HepG2 (cell line): ENCODE measurements around the gene ARHGDIG. TPM values are rescaled to one million over a fixed set of nuclear protein-coding genes. Genes with fewer than 3 reads are reported as not detected.

ENCODE experiments used
- ATAC-seq: fragments of 200-7000 bp; cut with Tn5 transposase; 3 replicates; pipeline ENCODE4 v1.9.1; 2020; ENCODE audit warnings: mild to moderate bottlenecking, moderate library complexity
- BruUV-seq: library from RNA; stranded (reverse); fragments of 400-500 nt; replicated peaks from 2 replicates; lab custom pipeline; 2021; lab: Mats Ljungman, UMichigan
- CTCF ChIA-PET: fragments of 300-600 bp; formaldehyde crosslinking; extraction: SDS; loops from one replicate; lab custom pipeline; 2021; ENCODE audit warnings: low total read pairs, inconsistent platforms, low intra/inter-chr PET ratio; lab: Yijun Ruan, JAX
- POLR2A ChIA-PET: fragments of 350-600 bp; sonication (Branson Sonifier 250); formaldehyde crosslinking; loops from one replicate; lab custom pipeline; 2020; ENCODE audit warnings: antibody characterized with exemption, inconsistent platforms; lab: Yijun Ruan, JAX
- DNase-seq: peaks from one replicate; pipeline ENCODE4 v3.0.0-alpha.2; 2015; ENCODE audit warnings: low spot score
- FAIRE-seq: peaks from 3 replicates; lab custom pipeline; 2011; peaks lifted over from hg19 to GRCh38; lab: Jason Lieb, UNC
- H2AFZ ChIP-seq: one replicate; pipeline ENCODE4 v1.6.1; 2011; ENCODE audit warnings: low read length, inconsistent platforms
- H3K27ac ChIP-seq: fragments of 300-600 bp; 3 replicates; pipeline ENCODE4 v1.8.0; 2011; ENCODE audit warnings: mixed run types, mild to moderate bottlenecking, mixed read lengths, low read length, inconsistent platforms; ENCODE audit not compliant: insufficient read depth; ENCODE audit errors: extremely low read length
- H3K27me3 ChIP-seq, 2 experiments: fragments of 200-600 bp in 1 of 2; 2 replicates in 1 of 2; 3 replicates in 1 of 2; pipeline versions ENCODE4 v1.6.0 to v1.8.0; 2011; ENCODE audit warnings: low read length in 2 of 2, mild to moderate bottlenecking in 2 of 2, moderate library complexity in 2 of 2, inconsistent platforms in 1 of 2; ENCODE audit not compliant: insufficient read depth in 2 of 2, control insufficient read depth in 1 of 2
- H3K36me3 ChIP-seq, 2 experiments: fragments of 200-600 bp in 1 of 2; replicated peaks in 1 of 2; 2 replicates in 1 of 2; 3 replicates in 1 of 2; pipeline versions ENCODE4 v1.5.1 to v1.8.0; 2011; ENCODE audit warnings: low read length in 2 of 2, inconsistent platforms in 1 of 2; ENCODE audit not compliant: insufficient read depth in 2 of 2, control insufficient read depth in 1 of 2
- H3K4me1 ChIP-seq: 2 replicates; pipeline ENCODE4 v1.5.1; 2012; ENCODE audit warnings: low read length, inconsistent platforms; ENCODE audit not compliant: insufficient read depth
- H3K4me2 ChIP-seq: 2 replicates; pipeline ENCODE4 v1.6.0; 2011; ENCODE audit warnings: low read depth, low read length, inconsistent platforms
- H3K4me3 ChIP-seq, 3 experiments: fragments of 200-600 bp in 1 of 3; sonication (generic), shearing (Covaris generic) in 1 of 3; replicated peaks in 1 of 3; 2 replicates each; pipeline ENCODE4 v1.5.1; 2011 to 2016; ENCODE audit warnings: low read length in 3 of 3, inconsistent platforms in 2 of 3, low read depth in 2 of 3, mild to moderate bottlenecking in 2 of 3, control low read depth in 1 of 3, mixed read lengths in 1 of 3; ENCODE audit not compliant: insufficient read depth in 1 of 3
- H3K79me2 ChIP-seq: one replicate; pipeline ENCODE4 v1.6.1; 2011; ENCODE audit warnings: low read length, inconsistent platforms; ENCODE audit not compliant: insufficient read depth
- H3K9ac ChIP-seq: 2 replicates; pipeline ENCODE4 v1.6.0; 2011; ENCODE audit warnings: mild to moderate bottlenecking, low read depth, low read length, inconsistent platforms; ENCODE audit not compliant: insufficient read depth
- H3K9me3 ChIP-seq: 2 replicates; pipeline ENCODE4 v1.5.1; 2012; ENCODE audit warnings: mild to moderate bottlenecking, low read length
- H4K20me1 ChIP-seq: 2 replicates; pipeline ENCODE4 v1.6.0; 2011; ENCODE audit warnings: inconsistent platforms, mild to moderate bottlenecking, low read length, moderate library complexity; ENCODE audit not compliant: insufficient read depth
- MTA1 ChIP-seq: sonication (generic); formaldehyde crosslinking; IDR thresholded peaks from 2 replicates; pipeline ENCODE4 v1.4.0; 2020; ENCODE audit warnings: missing genetic modification reagents, mild to moderate bottlenecking, borderline replicate concordance
- SCMH1 ChIP-seq: sonication (generic); formaldehyde crosslinking; IDR thresholded peaks from 2 replicates; pipeline ENCODE4 v1.9.0; 2021; ENCODE audit warnings: missing genetic modification reagents, mild to moderate bottlenecking, borderline replicate concordance
- TBP ChIP-seq: sonication (generic); formaldehyde crosslinking; IDR thresholded peaks from 2 replicates; pipeline ENCODE4 v1.5.0; 2020; ENCODE audit warnings: missing genetic modification reagents
- ZNF574 ChIP-seq: sonication (generic); formaldehyde crosslinking; IDR thresholded peaks from 2 replicates; pipeline ENCODE4 v1.4.0; 2020; ENCODE audit warnings: missing genetic modification reagents
- ZNF883 ChIP-seq: sonication (generic); formaldehyde crosslinking; IDR thresholded peaks from 2 replicates; pipeline ENCODE4 v1.5.1; 2020; ENCODE audit warnings: mild to moderate bottlenecking, missing genetic modification reagents; ENCODE audit errors: not compliant biosample characterization
- WGBS: methylation state at CpG from one replicate; pipeline ENCODE4 v1.1.6; 2017; ENCODE audit warnings: low lambda C conversion rate; 5-methylcytosine and 5-hydroxymethylcytosine counted together
- in situ Hi-C: cut with HindIII; loops from 2 replicates; pipeline ENCODE4 v1.10.0; 2017; ENCODE audit warnings: low pct_unique_long_range_greater_than_20kb; ENCODE audit not compliant: extremely low pct_ligation_motif_present
- intact Hi-C: fragments of 100-400 bp; cut with micrococcal nuclease; formaldehyde crosslinking; loops from one replicate; pipeline ENCODE4 v1.10.0; 2022; ENCODE audit not compliant: unreplicated experiment
- polyA plus RNA-seq, 8 experiments: library from polyadenylated mRNA; depleted of rRNA in 3 of 8; stranded (reverse) in 7 of 8; unstranded in 1 of 8; fragments of >200 nt; fragmentation: Illumina TruSeq in 4 of 8; extraction: Trizol in 4 of 8; gene quantifications; 2 replicates each; pipeline versions ENCODE4 v1.2.1 to v1.2.3, GENCODE V29; 2011 to 2016; ENCODE audit warnings: low read depth in 4 of 8, missing spikeins in 1 of 8, mixed read lengths in 1 of 8; ENCODE audit not compliant: insufficient read depth in 1 of 8
- total RNA-seq, 5 experiments: library from RNA; depleted of rRNA; stranded (reverse); fragments of >200 nt; fragmentation: Illumina TruSeq; extraction: Trizol; gene quantifications; 2 replicates each; pipeline ENCODE4 v1.2.3, GENCODE V29; 2016; ENCODE audit warnings: low read depth in 1 of 5
- TF ChIP-seq, protein P1 (sequence below): sonication (generic); formaldehyde crosslinking; IDR thresholded peaks from 2 replicates; pipeline ENCODE4 v1.5.1; 2020; ENCODE audit warnings: missing genetic modification reagents, mild to moderate bottlenecking, borderline replicate concordance
- TF ChIP-seq, protein P2 (sequence below): sonication (generic); formaldehyde crosslinking; IDR thresholded peaks from 2 replicates; pipeline ENCODE4 v1.4.0; 2020; ENCODE audit warnings: missing genetic modification reagents

Gene ARHGDIG
- total and polyA plus RNA-seq, 2 of the 13 experiments (the other 11 are each of a cell fraction or from before 2014, with no cell fraction given) = 0.24 to 0.48 TPM

DNA sequence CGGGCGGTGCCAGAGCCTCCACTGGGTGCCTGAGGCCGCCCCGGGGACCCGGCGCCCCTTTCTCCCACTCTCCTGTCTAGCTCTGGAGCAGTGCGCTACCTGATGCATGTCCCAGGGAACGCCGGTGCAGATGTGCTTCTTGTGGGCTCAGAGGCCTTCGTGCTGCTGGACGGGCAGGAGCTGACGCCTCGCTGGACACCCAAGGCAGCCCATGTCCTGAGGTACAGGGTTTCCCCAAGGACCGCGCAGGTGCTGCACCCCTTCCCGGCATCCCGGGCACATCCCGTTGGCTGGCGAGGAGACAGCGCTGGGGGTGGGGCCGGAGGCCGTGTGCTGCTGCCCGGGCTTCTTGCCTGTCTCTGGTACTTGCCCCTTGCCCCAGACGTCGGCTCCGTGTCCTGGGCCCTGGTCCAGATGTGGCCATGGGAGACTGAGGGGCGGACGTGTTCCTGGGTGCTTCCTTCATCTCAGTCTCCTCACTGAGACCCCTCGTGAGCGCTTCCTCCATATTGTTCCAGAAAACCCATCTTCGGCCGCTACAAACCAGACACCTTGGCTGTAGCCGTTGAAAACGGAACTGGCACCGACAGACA, 17.1 kb upstream of the ARHGDIG start:
- no peak for FAIRE-seq
- ATAC-seq = no peak
- H3K36me3 ChIP-seq = peaks cover 13 to 25% of the 10 kb centered on the region in 2 experiments; a peak in 4 of 5 replicates
- no peak overlapping the region for H2AFZ ChIP-seq
- POLR2A ChIA-PET = no interaction called here
- no peaks in the 10 kb centered on the region for H3K27me3 ChIP-seq
- intact Hi-C loops (no loop called here), in situ Hi-C loops (no loop called here)
- no TSS peak for BruUV-seq
- H3K9me3 ChIP-seq = no peaks in the 10 kb centered on the region
- CTCF ChIA-PET = no interaction called here
- H3K27ac ChIP-seq = no peak overlapping the region
- TF ChIP-seq, protein P1, sequence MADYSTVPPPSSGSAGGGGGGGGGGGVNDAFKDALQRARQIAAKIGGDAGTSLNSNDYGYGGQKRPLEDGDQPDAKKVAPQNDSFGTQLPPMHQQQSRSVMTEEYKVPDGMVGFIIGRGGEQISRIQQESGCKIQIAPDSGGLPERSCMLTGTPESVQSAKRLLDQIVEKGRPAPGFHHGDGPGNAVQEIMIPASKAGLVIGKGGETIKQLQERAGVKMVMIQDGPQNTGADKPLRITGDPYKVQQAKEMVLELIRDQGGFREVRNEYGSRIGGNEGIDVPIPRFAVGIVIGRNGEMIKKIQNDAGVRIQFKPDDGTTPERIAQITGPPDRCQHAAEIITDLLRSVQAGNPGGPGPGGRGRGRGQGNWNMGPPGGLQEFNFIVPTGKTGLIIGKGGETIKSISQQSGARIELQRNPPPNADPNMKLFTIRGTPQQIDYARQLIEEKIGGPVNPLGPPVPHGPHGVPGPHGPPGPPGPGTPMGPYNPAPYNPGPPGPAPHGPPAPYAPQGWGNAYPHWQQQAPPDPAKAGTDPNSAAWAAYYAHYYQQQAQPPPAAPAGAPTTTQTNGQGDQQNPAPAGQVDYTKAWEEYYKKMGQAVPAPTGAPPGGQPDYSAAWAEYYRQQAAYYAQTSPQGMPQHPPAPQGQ (CRISPR knock-in tag) = no peak
- TF ChIP-seq SCMH1 (no peak), ZNF883 (CRISPR knock-in tag) (no peak), MTA1 (no peak), ZNF574 (CRISPR knock-in tag) (no peak), TBP (CRISPR knock-in tag) (no peak)
- TF ChIP-seq, protein P2, sequence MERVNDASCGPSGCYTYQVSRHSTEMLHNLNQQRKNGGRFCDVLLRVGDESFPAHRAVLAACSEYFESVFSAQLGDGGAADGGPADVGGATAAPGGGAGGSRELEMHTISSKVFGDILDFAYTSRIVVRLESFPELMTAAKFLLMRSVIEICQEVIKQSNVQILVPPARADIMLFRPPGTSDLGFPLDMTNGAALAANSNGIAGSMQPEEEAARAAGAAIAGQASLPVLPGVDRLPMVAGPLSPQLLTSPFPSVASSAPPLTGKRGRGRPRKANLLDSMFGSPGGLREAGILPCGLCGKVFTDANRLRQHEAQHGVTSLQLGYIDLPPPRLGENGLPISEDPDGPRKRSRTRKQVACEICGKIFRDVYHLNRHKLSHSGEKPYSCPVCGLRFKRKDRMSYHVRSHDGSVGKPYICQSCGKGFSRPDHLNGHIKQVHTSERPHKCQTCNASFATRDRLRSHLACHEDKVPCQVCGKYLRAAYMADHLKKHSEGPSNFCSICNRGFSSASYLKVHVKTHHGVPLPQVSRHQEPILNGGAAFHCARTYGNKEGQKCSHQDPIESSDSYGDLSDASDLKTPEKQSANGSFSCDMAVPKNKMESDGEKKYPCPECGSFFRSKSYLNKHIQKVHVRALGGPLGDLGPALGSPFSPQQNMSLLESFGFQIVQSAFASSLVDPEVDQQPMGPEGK (CRISPR knock-in tag) = no peak
- no peak for DNase-seq
- WGBS = 98% methylated on average over 22 of the region's 35 CpGs
- H4K20me1 ChIP-seq = no peaks in the 10 kb centered on the region
- H3K9ac ChIP-seq = no peak overlapping the region
- H3K4me3 ChIP-seq = no peak overlapping the region
- H3K4me2 ChIP-seq = no peak overlapping the region
- H3K79me2 ChIP-seq = no peaks in the 10 kb centered on the region
- peaks cover 6% of the 10 kb centered on the region for H3K4me1 ChIP-seq
